A549 (cell line): ENCODE results near the gene DPEP3. TPM values are rescaled to one million over a fixed set of nuclear protein-coding genes. Genes with fewer than 3 reads are reported as not detected.
A peak's percentile ranks its signal among the peaks of the same experiment; 100 is the strongest.

Experiments used
- ATAC-seq, 2 experiments: fragments of 200-7000 bp in 1 of 2; fragments of >200 bp in 1 of 2; cut with Nextera tagmentation in 1 of 2; cut with Tn5 transposase in 1 of 2; 3 replicates each; pipeline versions ENCODE4 v1.8.0 to v1.9.1; 2018 to 2020; ENCODE audit warnings: mild to moderate bottlenecking in 1 of 2, moderate library complexity in 1 of 2
- CTCF ChIA-PET: fragments of 300-600 bp; sonication (Branson Sonifier 250); formaldehyde crosslinking; extraction: SDS; loops from one replicate; lab custom pipeline; 2021; ENCODE audit warnings: antibody characterized with exemption, inconsistent platforms; lab: Yijun Ruan, JAX
- POLR2A ChIA-PET: fragments of 350-600 bp; formaldehyde crosslinking; extraction: SDS; loops from one replicate; lab custom pipeline; 2021; ENCODE audit warnings: antibody characterized with exemption, inconsistent platforms; lab: Yijun Ruan, JAX
- DNase-seq, 2 experiments: peaks; one replicate each; pipeline versions ENCODE4 v3.0.0 to v3.0.0-alpha.2; 2011 to 2016; ENCODE audit warnings: low read depth in 1 of 2, low spot score in 1 of 2
- FAIRE-seq: peaks from 2 replicates; lab custom pipeline; 2011; peaks lifted over from hg19 to GRCh38; lab: Jason Lieb, UNC
- H3K27ac ChIP-seq, 2 experiments: fragments of >200 bp; sonication (Bioruptor Twin); formaldehyde crosslinking; 3 replicates each; pipeline ENCODE4 v1.5.1; 2016 to 2017
- H3K4me1 ChIP-seq: fragments of >200 bp; sonication (Bioruptor Twin); formaldehyde crosslinking; 3 replicates; pipeline ENCODE4 v1.6.1; 2016
- H3K4me2 ChIP-seq: fragments of >200 bp; sonication (Bioruptor Twin); formaldehyde crosslinking; 3 replicates; pipeline ENCODE4 v1.6.1; 2016
- H3K4me3 ChIP-seq: fragments of >200 bp; sonication (Bioruptor Twin); formaldehyde crosslinking; 3 replicates; pipeline ENCODE4 v1.5.1; 2016
- H3K9me3 ChIP-seq: fragments of >200 bp; sonication (Bioruptor Twin); formaldehyde crosslinking; 3 replicates; pipeline ENCODE4 v1.6.1; 2016
- ATOH8 ChIP-seq: fragments of 250-450 bp; sonication (Bioruptor Pico); IDR thresholded peaks from 2 replicates; pipeline ENCODE4 v1.5.0; 2020; ENCODE audit warnings: low read depth, mild to moderate bottlenecking, moderate library complexity
- CBX2 ChIP-seq: fragments of 200-600 bp; sonication (generic); IDR thresholded peaks from 2 replicates; pipeline ENCODE4 v1.6.1; 2016; ENCODE audit warnings: low read depth, mild to moderate bottlenecking, borderline replicate concordance
- CEBPB ChIP-seq, 2 experiments: fragments of >200 bp in 1 of 2; sonication (Bioruptor Twin) in 1 of 2; formaldehyde crosslinking in 1 of 2; IDR thresholded peaks; 2 replicates each; pipeline ENCODE4 v1.6.1; 2012 to 2016
- E2F6 ChIP-seq: IDR thresholded peaks from 2 replicates; pipeline ENCODE4 v1.6.1; 2012; ENCODE audit warnings: low read depth, borderline replicate concordance
- ELK1 ChIP-seq: fragments of 150-350 bp; IDR thresholded peaks from 2 replicates; pipeline ENCODE4 v1.6.1; 2014; ENCODE audit warnings: low read depth, mild to moderate bottlenecking, low read length
- FOXS1 ChIP-seq: fragments of 250-450 bp; sonication (Bioruptor Pico); IDR thresholded peaks from 2 replicates; pipeline ENCODE4 v1.5.0; 2020; ENCODE audit warnings: mild to moderate bottlenecking, moderate library complexity
- HOXA7 ChIP-seq: fragments of 250-450 bp; sonication (Bioruptor Pico); IDR thresholded peaks from 2 replicates; pipeline ENCODE4 v1.5.0; 2020; ENCODE audit warnings: mild to moderate bottlenecking, moderate library complexity
- HOXB13 ChIP-seq: fragments of 250-450 bp; sonication (Bioruptor Pico); IDR thresholded peaks from 2 replicates; pipeline ENCODE4 v1.5.0; 2020; ENCODE audit warnings: low read depth, mild to moderate bottlenecking, moderate library complexity
- HOXB5 ChIP-seq: fragments of 250-450 bp; sonication (Bioruptor Pico); IDR thresholded peaks from 2 replicates; pipeline ENCODE4 v1.5.0; 2020; ENCODE audit warnings: mild to moderate bottlenecking, moderate library complexity
- KDM1A ChIP-seq: fragments of 200-600 bp; sonication (generic); IDR thresholded peaks from 2 replicates; pipeline ENCODE4 v1.6.1; 2016; ENCODE audit warnings: low read depth, mild to moderate bottlenecking
- MAZ ChIP-seq: fragments of 150-350 bp; IDR thresholded peaks from 2 replicates; pipeline ENCODE4 v1.6.1; 2014; ENCODE audit warnings: antibody characterized with exemption, low read depth, low read length, borderline replicate concordance
- NFE2L2 ChIP-seq: fragments of 150-350 bp; conservative IDR thresholded peaks from 2 replicates; pipeline ENCODE4 v1.6.1; 2014; ENCODE audit warnings: low read length
- NR3C1 ChIP-seq: fragments of >200 bp; sonication (Bioruptor Twin); formaldehyde crosslinking; IDR thresholded peaks from 3 replicates; pipeline ENCODE4 v1.6.1; 2017
- PHF8 ChIP-seq: fragments of 200-600 bp; sonication (generic); IDR thresholded peaks from 2 replicates; pipeline ENCODE4 v1.6.1; 2016; ENCODE audit warnings: low read depth, mild to moderate bottlenecking, antibody characterized with exemption, moderate library complexity, borderline replicate concordance
- RARB ChIP-seq: fragments of 250-450 bp; sonication (Bioruptor Pico); IDR thresholded peaks from 2 replicates; pipeline ENCODE4 v1.8.0; 2021; ENCODE audit warnings: mild to moderate bottlenecking, moderate library complexity
- REST ChIP-seq: fragments of 200-600 bp; sonication (generic); IDR thresholded peaks from 2 replicates; pipeline ENCODE4 v1.6.1; 2016; ENCODE audit warnings: antibody characterized with exemption, mild to moderate bottlenecking, moderate library complexity
- TFCP2L1 ChIP-seq: fragments of 250-450 bp; sonication (Bioruptor Pico); IDR thresholded peaks from 2 replicates; pipeline ENCODE4 v1.5.0; 2021; ENCODE audit warnings: mild to moderate bottlenecking
- TP53 ChIP-seq: fragments of 250-450 bp; sonication (Bioruptor Pico); IDR thresholded peaks from 2 replicates; pipeline ENCODE4 v1.5.0; 2021; ENCODE audit warnings: mild to moderate bottlenecking, moderate library complexity
- WGBS: methylation state at CpG from one replicate; pipeline ENCODE4 v1.1.6; 2017; ENCODE audit errors: missing lambda C conversion rate; 5-methylcytosine and 5-hydroxymethylcytosine counted together
- polyA plus RNA-seq, 4 experiments: library from polyadenylated mRNA; depleted of rRNA in 3 of 4; stranded (reverse); fragments of >200 nt; fragmentation: RNase III in 1 of 4; extraction: RNeasy Plus Mini Kit Qiagen cat#74134 plus additional on column Dnase treatment in 1 of 4; gene quantifications; 2 replicates in 3 of 4; 3 replicates in 1 of 4; pipeline ENCODE4 v1.2.3, GENCODE V29; 2011 to 2017
- small RNA-seq, 6 experiments: library from RNA; depleted of rRNA; stranded (forward); fragments of <200 nt; gene quantifications; one replicate each; pipeline ENCODE3, GENCODE V24; 2012

DPEP3 gene
- polyA plus RNA-seq, 2 of the 4 experiments (the other 2 are of a cell fraction): not detected

GRCh38 chr16:67926181-67926750, 54.0 kb downstream of the DPEP3 start:
- FAIRE-seq (no peak), ATAC-seq (peak; percentile 59 to 68; a peak in 5 of 6 replicates)
- POLR2A ChIA-PET: no interaction called here

More at GRCh38 chr16:67926181-67926750, 54.0 kb downstream of the DPEP3 start:
- WGBS: 66% methylated on average over 11 of the region's 13 CpGs
- Histone ChIP-seq H3K4me3 (no peak overlapping the region), H3K9me3 (no peaks in the 10 kb centered on the region), H3K27ac (no peak overlapping the region), H3K4me2 (no peak overlapping the region), H3K4me1 (no peaks in the 10 kb centered on the region)
- TF ChIP-seq ELK1 (no peak), RARB (CRISPR knock-in tag) (no peak), HOXB13 (CRISPR knock-in tag) (no peak), HOXA7 (CRISPR knock-in tag) (no peak), TFCP2L1 (CRISPR knock-in tag) (no peak), PHF8 (no peak), NR3C1 (no peak), FOXS1 (no peak), HOXB5 (CRISPR knock-in tag) (no peak), CEBPB (IDR thresholded peaks at IDR 0.05) (no peak), MAZ (no peak), CBX2 (no peak), NFE2L2 (no peak), ATOH8 (no peak), E2F6 (no peak), KDM1A (no peak), TP53 (no peak), REST (no peak)
- DNase-seq: no peak
- CTCF ChIA-PET: interaction anchor here (0.6 to 22.2 kb wide), 9 partner anchors 8 to 404 kb away, joined by 3 to 370 read pairs (median 3); partner anchors contain the start of genes EDC4 and NRN1L

Small RNA genes lying within 50 kb of the gene (small RNA-seq; reads per million reads assigned to genes)
- 0 to 8.8 (median 0.21) reads per million in 6 experiments for gene RNU6-359P

Other genes with a start within 250 kb of the DPEP3 start
- 9.8 and 11.1 TPM in 2 replicates for gene RANBP10, start 173.9 kb downstream of the DPEP3 start, polyA plus RNA-seq (2011; rRNA removed)
- 6.9 to 7.5 TPM (median 7.5 TPM) in 3 replicates for gene RANBP10, start 173.9 kb downstream of the DPEP3 start, polyA plus RNA-seq (2017; fragmentation: RNase III; extraction: RNeasy Plus Mini Kit Qiagen cat#74134 plus additional on column Dnase treatment)
- gene TSNAXIP1, start 173.6 kb downstream of the DPEP3 start, polyA plus RNA-seq (2011; rRNA removed): 0.68 and 0.78 TPM in 2 replicates
- 0.97 to 1.2 TPM (median 1.1 TPM) in 3 replicates for gene TSNAXIP1, start 173.6 kb downstream of the DPEP3 start, polyA plus RNA-seq (2017; fragmentation: RNase III; extraction: RNeasy Plus Mini Kit Qiagen cat#74134 plus additional on column Dnase treatment)
- 33.2 and 44.0 TPM in 2 replicates for gene THAP11, start 138.2 kb downstream of the DPEP3 start, polyA plus RNA-seq (2011; rRNA removed)
- gene THAP11, start 138.2 kb downstream of the DPEP3 start, polyA plus RNA-seq (2017; fragmentation: RNase III; extraction: RNeasy Plus Mini Kit Qiagen cat#74134 plus additional on column Dnase treatment): 27.2 to 30.9 TPM (median 30.0 TPM) in 3 replicates
- 168 and 209 TPM in 2 replicates for gene NUTF2, start 133.6 kb downstream of the DPEP3 start, polyA plus RNA-seq (2011; rRNA removed)
- gene NUTF2, start 133.6 kb downstream of the DPEP3 start, polyA plus RNA-seq (2017; fragmentation: RNase III; extraction: RNeasy Plus Mini Kit Qiagen cat#74134 plus additional on column Dnase treatment): 270 to 301 TPM (median 287 TPM) in 3 replicates
- 18.2 and 19.1 TPM in 2 replicates for gene CENPT, start 132.8 kb downstream of the DPEP3 start, polyA plus RNA-seq (2011; rRNA removed)
- 35.9 to 40.3 TPM (median 36.9 TPM) in 3 replicates for gene CENPT, start 132.8 kb downstream of the DPEP3 start, polyA plus RNA-seq (2017; fragmentation: RNase III; extraction: RNeasy Plus Mini Kit Qiagen cat#74134 plus additional on column Dnase treatment)
- 21.0 and 35.3 TPM in 2 replicates for gene EDC4, start 107.4 kb downstream of the DPEP3 start, polyA plus RNA-seq (2011; rRNA removed)
- gene EDC4, start 107.4 kb downstream of the DPEP3 start, polyA plus RNA-seq (2017; fragmentation: RNase III; extraction: RNeasy Plus Mini Kit Qiagen cat#74134 plus additional on column Dnase treatment): 54.9 to 60.4 TPM (median 58.1 TPM) in 3 replicates
- 0.22 and 0.34 TPM in 2 replicates for gene NRN1L, start 95.6 kb downstream of the DPEP3 start, polyA plus RNA-seq (2011; rRNA removed)
- not detected in 3 replicates for gene NRN1L, start 95.6 kb downstream of the DPEP3 start, polyA plus RNA-seq (2017; fragmentation: RNase III; extraction: RNeasy Plus Mini Kit Qiagen cat#74134 plus additional on column Dnase treatment)
- gene PSKH1, start 87.2 kb downstream of the DPEP3 start, polyA plus RNA-seq (2011; rRNA removed): 15.1 and 18.2 TPM in 2 replicates
- 14.6 to 15.8 TPM (median 15.7 TPM) in 3 replicates for gene PSKH1, start 87.2 kb downstream of the DPEP3 start, polyA plus RNA-seq (2017; fragmentation: RNase III; extraction: RNeasy Plus Mini Kit Qiagen cat#74134 plus additional on column Dnase treatment)
- gene CTRL, start 48.6 kb downstream of the DPEP3 start, polyA plus RNA-seq (2011; rRNA removed): 0.92 and 1.6 TPM in 2 replicates
- 3.6 to 4.4 TPM (median 3.9 TPM) in 3 replicates for gene CTRL, start 48.6 kb downstream of the DPEP3 start, polyA plus RNA-seq (2017; fragmentation: RNase III; extraction: RNeasy Plus Mini Kit Qiagen cat#74134 plus additional on column Dnase treatment)
- 11.0 and 11.3 TPM in 2 replicates for gene PSMB10, start 43.6 kb downstream of the DPEP3 start, polyA plus RNA-seq (2011; rRNA removed)
- 51.9 to 53.5 TPM (median 52.4 TPM) in 3 replicates for gene PSMB10, start 43.6 kb downstream of the DPEP3 start, polyA plus RNA-seq (2017; fragmentation: RNase III; extraction: RNeasy Plus Mini Kit Qiagen cat#74134 plus additional on column Dnase treatment)
- 1.7 and 2.6 TPM in 2 replicates for gene LCAT, start 36.4 kb downstream of the DPEP3 start, polyA plus RNA-seq (2011; rRNA removed)
- gene LCAT, start 36.4 kb downstream of the DPEP3 start, polyA plus RNA-seq (2017; fragmentation: RNase III; extraction: RNeasy Plus Mini Kit Qiagen cat#74134 plus additional on column Dnase treatment): 8.4 to 11.2 TPM (median 10.0 TPM) in 3 replicates
- gene SLC12A4, start 11.9 kb downstream of the DPEP3 start, polyA plus RNA-seq (2011; rRNA removed): 18.2 and 19.5 TPM in 2 replicates
- gene SLC12A4, start 11.9 kb downstream of the DPEP3 start, polyA plus RNA-seq (2017; fragmentation: RNase III; extraction: RNeasy Plus Mini Kit Qiagen cat#74134 plus additional on column Dnase treatment): 32.6 to 34.7 TPM (median 33.2 TPM) in 3 replicates
- gene DPEP2, start 19.0 kb upstream of the DPEP3 start, polyA plus RNA-seq (2011; rRNA removed): not detected in 2 replicates
- not detected in 3 replicates for gene DPEP2, start 19.0 kb upstream of the DPEP3 start, polyA plus RNA-seq (2017; fragmentation: RNase III; extraction: RNeasy Plus Mini Kit Qiagen cat#74134 plus additional on column Dnase treatment)
- not detected in 2 replicates for gene DPEP2NB, start 35.4 kb upstream of the DPEP3 start, polyA plus RNA-seq (2011; rRNA removed)
- not detected in 3 replicates for gene DPEP2NB, start 35.4 kb upstream of the DPEP3 start, polyA plus RNA-seq (2017; fragmentation: RNase III; extraction: RNeasy Plus Mini Kit Qiagen cat#74134 plus additional on column Dnase treatment)
- 14.0 and 18.3 TPM in 2 replicates for gene DDX28, start 42.7 kb upstream of the DPEP3 start, polyA plus RNA-seq (2011; rRNA removed)
- 13.8 to 14.9 TPM (median 14.6 TPM) in 3 replicates for gene DDX28, start 42.7 kb upstream of the DPEP3 start, polyA plus RNA-seq (2017; fragmentation: RNase III; extraction: RNeasy Plus Mini Kit Qiagen cat#74134 plus additional on column Dnase treatment)
- gene DUS2, start 42.8 kb upstream of the DPEP3 start, polyA plus RNA-seq (2011; rRNA removed): 20.7 and 21.5 TPM in 2 replicates
- 20.8 to 22.8 TPM (median 21.7 TPM) in 3 replicates for gene DUS2, start 42.8 kb upstream of the DPEP3 start, polyA plus RNA-seq (2017; fragmentation: RNase III; extraction: RNeasy Plus Mini Kit Qiagen cat#74134 plus additional on column Dnase treatment)
- 23.9 and 32.4 TPM in 2 replicates for gene NFATC3, start 104.9 kb upstream of the DPEP3 start, polyA plus RNA-seq (2011; rRNA removed)
- 11.8 to 13.3 TPM (median 12.5 TPM) in 3 replicates for gene NFATC3, start 104.9 kb upstream of the DPEP3 start, polyA plus RNA-seq (2017; fragmentation: RNase III; extraction: RNeasy Plus Mini Kit Qiagen cat#74134 plus additional on column Dnase treatment)